ENCODE results near the gene KNTC1. TPM values are rescaled to one million over a fixed set of nuclear protein-coding genes. Genes with fewer than 3 reads are reported as not detected.

Gene KNTC1
- total RNA-seq, 4 donors from 2014 or later, result 13.2 to 18.3 (median 15.0) TPM

DNA sequence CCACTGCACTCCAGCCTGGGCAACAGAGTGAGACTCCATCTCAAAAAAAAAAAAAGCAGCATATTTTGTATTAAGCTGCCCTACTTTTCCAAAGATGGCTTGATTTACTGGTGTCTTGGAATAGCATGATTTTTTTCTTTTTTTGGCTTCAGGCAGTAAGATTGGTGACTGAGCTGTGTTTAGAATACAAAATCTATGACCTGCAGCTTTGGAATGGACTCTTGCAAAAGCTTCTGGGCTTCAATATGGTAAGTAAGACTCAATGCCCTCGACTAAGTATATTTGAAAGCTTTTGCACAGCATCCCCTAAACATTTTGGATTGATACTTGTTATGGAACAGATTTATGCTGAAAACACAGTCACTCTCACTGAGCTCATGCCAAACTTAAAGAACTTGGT is 87.8 kb downstream of the KNTC1 start:
- TF ChIP-seq, protein P1, sequence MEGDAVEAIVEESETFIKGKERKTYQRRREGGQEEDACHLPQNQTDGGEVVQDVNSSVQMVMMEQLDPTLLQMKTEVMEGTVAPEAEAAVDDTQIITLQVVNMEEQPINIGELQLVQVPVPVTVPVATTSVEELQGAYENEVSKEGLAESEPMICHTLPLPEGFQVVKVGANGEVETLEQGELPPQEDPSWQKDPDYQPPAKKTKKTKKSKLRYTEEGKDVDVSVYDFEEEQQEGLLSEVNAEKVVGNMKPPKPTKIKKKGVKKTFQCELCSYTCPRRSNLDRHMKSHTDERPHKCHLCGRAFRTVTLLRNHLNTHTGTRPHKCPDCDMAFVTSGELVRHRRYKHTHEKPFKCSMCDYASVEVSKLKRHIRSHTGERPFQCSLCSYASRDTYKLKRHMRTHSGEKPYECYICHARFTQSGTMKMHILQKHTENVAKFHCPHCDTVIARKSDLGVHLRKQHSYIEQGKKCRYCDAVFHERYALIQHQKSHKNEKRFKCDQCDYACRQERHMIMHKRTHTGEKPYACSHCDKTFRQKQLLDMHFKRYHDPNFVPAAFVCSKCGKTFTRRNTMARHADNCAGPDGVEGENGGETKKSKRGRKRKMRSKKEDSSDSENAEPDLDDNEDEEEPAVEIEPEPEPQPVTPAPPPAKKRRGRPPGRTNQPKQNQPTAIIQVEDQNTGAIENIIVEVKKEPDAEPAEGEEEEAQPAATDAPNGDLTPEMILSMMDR (IDR thresholded peaks at IDR 0.05; ENCODE audit: low read depth), result no peak

DNA sequence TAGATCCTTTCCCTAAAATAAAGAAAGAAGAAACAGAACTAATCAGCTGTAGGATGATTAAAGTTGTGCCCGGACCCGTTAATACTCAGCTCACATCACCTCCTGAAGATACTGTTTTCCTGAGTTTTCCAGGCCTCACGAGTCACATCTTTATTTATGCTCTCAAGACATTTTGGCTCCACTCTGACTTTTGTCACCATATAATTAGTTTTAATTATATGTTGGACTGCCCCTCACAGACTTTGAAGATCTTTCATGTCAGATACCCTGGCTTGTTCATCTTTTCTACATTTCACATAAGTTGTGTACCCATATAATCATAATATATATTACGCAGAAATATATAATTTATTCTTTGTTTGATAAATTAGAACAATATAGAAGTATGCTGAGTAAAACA is 88.7 kb downstream of the KNTC1 start:
- TF ChIP-seq, protein P1 (IDR thresholded peaks at IDR 0.05; ENCODE audit: low read depth), result no peak

GRCh38 chr12:122635471-122635870 is 108.4 kb downstream of the KNTC1 start:
- TF ChIP-seq, protein P1 (IDR thresholded peaks at IDR 0.05; ENCODE audit: low read depth), result no peak

DNA sequence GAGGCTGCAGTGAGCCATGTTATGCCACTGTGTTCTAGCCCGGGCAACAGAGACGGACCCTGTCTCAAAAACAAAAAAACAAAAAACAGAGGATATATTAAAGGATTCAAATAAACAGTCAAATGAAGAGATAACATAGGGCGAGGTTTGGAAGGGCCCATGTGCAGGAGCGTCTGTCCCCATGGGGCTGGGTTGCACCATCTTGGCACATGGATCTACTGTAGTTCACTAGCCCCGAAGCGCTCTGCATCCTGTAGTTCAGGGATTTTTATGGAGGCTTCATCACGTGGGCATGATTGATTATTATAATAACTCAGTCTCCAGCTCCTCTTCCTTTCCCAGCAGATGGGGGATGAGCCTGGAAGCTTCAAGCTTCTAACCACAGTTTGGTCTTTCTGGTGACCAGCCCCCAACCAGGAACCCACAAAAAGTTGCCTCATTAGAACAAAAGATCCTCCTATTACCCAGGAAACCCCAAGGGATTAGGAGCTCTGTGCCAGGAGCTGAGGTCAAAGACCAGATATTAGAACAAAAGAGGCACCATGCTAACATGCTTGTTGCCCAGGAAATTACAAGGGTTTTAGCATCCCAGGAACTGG is 116.3 kb downstream of the KNTC1 start:
- TF ChIP-seq, protein P1 (IDR thresholded peaks at IDR 0.05; ENCODE audit: low read depth), result no peak

GRCh38 chr12:122646517-122647217 is 119.6 kb downstream of the KNTC1 start:
- TF ChIP-seq, protein P1 (IDR thresholded peaks at IDR 0.05; ENCODE audit: low read depth), result no peak

DNA sequence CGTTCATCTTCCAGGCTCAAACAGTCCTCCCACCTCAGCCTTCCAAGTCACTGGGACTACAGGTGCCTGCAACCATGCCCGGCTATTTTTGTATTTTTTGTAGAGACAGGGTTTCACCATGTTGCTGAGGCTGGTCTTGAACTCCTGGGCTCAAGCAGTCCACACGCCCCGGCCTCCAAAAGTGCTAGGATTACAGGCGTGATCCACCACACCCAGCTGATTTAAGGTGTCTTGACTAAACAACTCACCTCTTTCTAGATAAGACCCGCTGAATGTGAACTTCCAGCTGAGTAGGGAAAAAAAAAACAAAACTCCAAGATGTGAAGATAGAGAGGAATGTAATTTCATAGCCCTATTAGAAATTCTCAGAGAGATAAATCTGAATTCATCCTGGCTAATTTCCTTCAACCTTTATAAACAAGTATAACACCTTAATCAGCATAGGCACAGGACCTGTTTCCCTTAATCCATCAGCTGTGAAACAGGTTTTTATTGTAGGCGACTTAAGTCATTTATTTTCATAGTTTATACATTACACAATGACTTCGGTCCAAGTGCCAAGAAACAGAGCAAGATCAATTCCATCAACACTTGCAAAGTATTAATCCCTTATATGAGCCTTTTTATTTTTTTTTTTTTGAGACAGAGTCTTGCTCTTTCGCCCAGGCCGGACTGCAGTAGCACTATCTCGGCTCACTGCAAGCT is 124.6 kb downstream of the KNTC1 start:
- TF ChIP-seq, protein P1 (IDR thresholded peaks at IDR 0.05; ENCODE audit: low read depth), result no peak

- TF ChIP-seq, protein P1 (IDR thresholded peaks at IDR 0.05; ENCODE audit: low read depth), result no peak
These were observed 129.2 kb downstream of the KNTC1 start for GRCh38 chr12:122656298-122656697.
